GM23338 (cell line): ENCODE data around the gene CXCR1. TPM values are rescaled to one million over a fixed set of nuclear protein-coding genes. Genes with fewer than 3 reads are reported as not detected.

Experiments
- ATAC-seq: fragments of 200-7000 bp; cut with Tn5 transposase; 3 replicates; pipeline ENCODE4 v1.9.1; 2020
- DNase-seq: peaks from one replicate; pipeline ENCODE4 v3.0.0-alpha.2; 2015; ENCODE audit warnings: low spot score
- H2AFZ ChIP-seq: fragments of 200-600 bp; sonication (generic); 2 replicates; pipeline ENCODE4 v1.8.0; 2016; ENCODE audit warnings: antibody characterized with exemption, mild to moderate bottlenecking, moderate library complexity
- H3F3A ChIP-seq: fragments of 200-600 bp; sonication (generic); replicated peaks from 2 replicates; pipeline ENCODE4 v1.8.0; 2017; ENCODE audit warnings: antibody characterized with exemption, mixed run types, low read depth
- H3K27ac ChIP-seq: fragments of 200-600 bp; sonication (generic); 2 replicates; pipeline ENCODE4 v1.6.1; 2016; ENCODE audit warnings: low read depth
- H3K27me3 ChIP-seq: fragments of 200-600 bp; sonication (generic); 2 replicates; pipeline ENCODE4 v1.8.0; 2016; ENCODE audit warnings: mild to moderate bottlenecking, mixed run types, moderate library complexity; ENCODE audit not compliant: insufficient read depth
- H3K36me3 ChIP-seq: fragments of 200-600 bp; sonication (generic); 2 replicates; pipeline ENCODE4 v1.8.0; 2016; ENCODE audit warnings: mild to moderate bottlenecking; ENCODE audit not compliant: insufficient read depth
- H3K4me1 ChIP-seq: fragments of 200-600 bp; sonication (generic); 2 replicates; pipeline ENCODE4 v1.8.0; 2016; ENCODE audit warnings: mild to moderate bottlenecking, moderate library complexity; ENCODE audit not compliant: insufficient read depth
- H3K4me2 ChIP-seq: fragments of 200-600 bp; sonication (generic); 2 replicates; pipeline ENCODE4 v1.7.1; 2017; ENCODE audit warnings: mixed run types
- H3K4me3 ChIP-seq: fragments of 200-600 bp; sonication (generic); 2 replicates; pipeline ENCODE4 v1.6.1; 2016; ENCODE audit warnings: mixed run types
- H3K79me2 ChIP-seq: fragments of 200-600 bp; sonication (generic); replicated peaks from 2 replicates; pipeline ENCODE4 v1.8.0; 2017; ENCODE audit warnings: mild to moderate bottlenecking; ENCODE audit not compliant: insufficient read depth
- H3K9me2 ChIP-seq: fragments of 200-600 bp; sonication (generic); 2 replicates; pipeline ENCODE4 v1.8.0; 2017; ENCODE audit not compliant: insufficient read depth
- H4K20me1 ChIP-seq: fragments of 200-600 bp; sonication (generic); replicated peaks from 2 replicates; pipeline ENCODE4 v1.8.0; 2017; ENCODE audit warnings: mild to moderate bottlenecking; ENCODE audit not compliant: insufficient read depth
- H3K27ac Mint-ChIP-seq: 2 replicates; pipeline ENCODE4 v1.8.0; 2020; ENCODE audit warnings: inconsistent platforms, mild to moderate bottlenecking, moderate library complexity, mixed read lengths
- H3K27me3 Mint-ChIP-seq: 3 replicates; pipeline ENCODE4 v1.8.0; 2022; ENCODE audit warnings: low read depth, mild to moderate bottlenecking, moderate library complexity, mixed read lengths, inconsistent platforms; ENCODE audit not compliant: insufficient read depth, poor library complexity
- H3K36me3 Mint-ChIP-seq: 3 replicates; pipeline ENCODE4 v1.8.0; 2021; ENCODE audit warnings: low read depth, mild to moderate bottlenecking, inconsistent platforms, moderate library complexity, mixed read lengths
- H3K4me1 Mint-ChIP-seq: 3 replicates; pipeline ENCODE4 v1.8.0; 2020; ENCODE audit warnings: mild to moderate bottlenecking, inconsistent platforms, mixed read lengths
- H3K4me3 Mint-ChIP-seq: 3 replicates; pipeline ENCODE4 v1.8.0; 2021; ENCODE audit warnings: moderate library complexity, mild to moderate bottlenecking, inconsistent platforms, mixed read lengths
- H3K9me3 Mint-ChIP-seq: 3 replicates; pipeline ENCODE4 v1.8.0; 2020; ENCODE audit warnings: moderate library complexity, mild to moderate bottlenecking, inconsistent platforms, mixed read lengths
- CREB1 ChIP-seq: fragments of 250-450 bp; sonication (Bioruptor Pico); IDR thresholded peaks from 2 replicates; pipeline ENCODE4 v1.5.0; 2020; ENCODE audit warnings: low read depth, mild to moderate bottlenecking, moderate library complexity
- CTCF ChIP-seq, 2 experiments: fragments of 200-600 bp in 1 of 2; sonication (generic) in 1 of 2; conservative IDR thresholded peaks; 2 replicates each; pipeline versions ENCODE4 v1.5.1 to v1.6.1; 2016 to 2017; ENCODE audit warnings: antibody characterized with exemption in 2 of 2, low read depth in 2 of 2, mild to moderate bottlenecking in 2 of 2, moderate library complexity in 1 of 2
- ETS1 ChIP-seq: IDR thresholded peaks from 2 replicates; pipeline ENCODE4 v1.6.1; 2016; ENCODE audit warnings: antibody characterized with exemption
- EZH2 ChIP-seq: fragments of 200-600 bp; sonication (generic); IDR thresholded peaks from one replicate; pipeline ENCODE4 v1.8.0; 2017; ENCODE audit warnings: antibody characterized with exemption, mild to moderate bottlenecking, low read depth; ENCODE audit not compliant: unreplicated experiment
- EZH2phosphoT487 ChIP-seq: fragments of 200-600 bp; sonication (generic); IDR thresholded peaks from one replicate; pipeline ENCODE4 v1.8.1; 2018; ENCODE audit warnings: antibody characterized with exemption; ENCODE audit not compliant: unreplicated experiment
- JUNB ChIP-seq: IDR thresholded peaks from one replicate; pipeline ENCODE4 v1.6.1; 2016; ENCODE audit warnings: antibody characterized with exemption; ENCODE audit not compliant: unreplicated experiment
- NANOG ChIP-seq: IDR thresholded peaks from 2 replicates; pipeline ENCODE4 v1.6.1; 2016; ENCODE audit warnings: antibody characterized with exemption, borderline replicate concordance
- STAT1 ChIP-seq: IDR thresholded peaks from one replicate; pipeline ENCODE4 v1.6.1; 2016; ENCODE audit warnings: antibody characterized with exemption; ENCODE audit not compliant: unreplicated experiment
- ZNF114 ChIP-seq: fragments of 250-450 bp; sonication (Bioruptor Pico); IDR thresholded peaks from 2 replicates; pipeline ENCODE4 v1.5.0; 2020; ENCODE audit warnings: mild to moderate bottlenecking, moderate library complexity
- ZNF462 ChIP-seq: fragments of 250-450 bp; sonication (Bioruptor Pico); IDR thresholded peaks from 2 replicates; pipeline ENCODE4 v1.5.0; 2020; ENCODE audit warnings: mild to moderate bottlenecking, moderate library complexity
- polyA plus RNA-seq: library from polyadenylated mRNA; unstranded; fragments of >200 nt; fragmentation: Nextera tagmentation; extraction: Ambion mirVana; gene quantifications from 2 replicates; pipeline ENCODE4 v1.2.1, GENCODE V29; 2016
- total RNA-seq: library from RNA; depleted of rRNA; stranded (reverse); fragments of >200 nt; shearing (Covaris generic); gene quantifications from 2 replicates; pipeline ENCODE4 v1.2.3, GENCODE V29; 2014
- TF ChIP-seq, protein P1 (sequence below): IDR thresholded peaks from one replicate; pipeline ENCODE4 v1.6.1; 2018; ENCODE audit warnings: antibody characterized with exemption; ENCODE audit not compliant: unreplicated experiment

Gene CXCR1
- total and polyA plus RNA-seq, 2 experiments from 2014 or later: not detected

GRCh38 chr2:218186876-218187275 is 20.1 kb upstream of the CXCR1 start:
- Mint-ChIP-seq H3K4me1 (peaks cover 2% of the 10 kb centered on the region), H3K4me3 (no peak overlapping the region), H3K36me3 (no peaks in the 10 kb centered on the region), H3K9me3 (no peaks in the 10 kb centered on the region), H3K27me3 (peaks cover 5% of the 10 kb centered on the region), H3K27ac (no peak overlapping the region)
- Histone ChIP-seq H3K9me2 (no peaks in the 10 kb centered on the region), H3K4me1 (no peaks in the 10 kb centered on the region), H2AFZ (peak overlapping the region; percentile 98), H3K27me3 (no peaks in the 10 kb centered on the region), H4K20me1 (no peaks in the 10 kb centered on the region), H3K79me2 (no peaks in the 10 kb centered on the region), H3F3A (no peaks in the 10 kb centered on the region), H3K36me3 (no peaks in the 10 kb centered on the region), H3K4me2 (no peak overlapping the region), H3K4me3 (no peak overlapping the region), H3K27ac (no peak overlapping the region)
- ATAC-seq (no peak), DNase-seq (no peak)
- no peak for TF ChIP-seq CREB1 (CRISPR knock-in tag)
- no peak for TF ChIP-seq CTCF (conservative IDR thresholded peaks at IDR 0.05; ENCODE audit: low read depth in 2 of 2)
- TF ChIP-seq ETS1: no peak
- no peak for TF ChIP-seq EZH2phosphoT487
- TF ChIP-seq, protein P1, sequence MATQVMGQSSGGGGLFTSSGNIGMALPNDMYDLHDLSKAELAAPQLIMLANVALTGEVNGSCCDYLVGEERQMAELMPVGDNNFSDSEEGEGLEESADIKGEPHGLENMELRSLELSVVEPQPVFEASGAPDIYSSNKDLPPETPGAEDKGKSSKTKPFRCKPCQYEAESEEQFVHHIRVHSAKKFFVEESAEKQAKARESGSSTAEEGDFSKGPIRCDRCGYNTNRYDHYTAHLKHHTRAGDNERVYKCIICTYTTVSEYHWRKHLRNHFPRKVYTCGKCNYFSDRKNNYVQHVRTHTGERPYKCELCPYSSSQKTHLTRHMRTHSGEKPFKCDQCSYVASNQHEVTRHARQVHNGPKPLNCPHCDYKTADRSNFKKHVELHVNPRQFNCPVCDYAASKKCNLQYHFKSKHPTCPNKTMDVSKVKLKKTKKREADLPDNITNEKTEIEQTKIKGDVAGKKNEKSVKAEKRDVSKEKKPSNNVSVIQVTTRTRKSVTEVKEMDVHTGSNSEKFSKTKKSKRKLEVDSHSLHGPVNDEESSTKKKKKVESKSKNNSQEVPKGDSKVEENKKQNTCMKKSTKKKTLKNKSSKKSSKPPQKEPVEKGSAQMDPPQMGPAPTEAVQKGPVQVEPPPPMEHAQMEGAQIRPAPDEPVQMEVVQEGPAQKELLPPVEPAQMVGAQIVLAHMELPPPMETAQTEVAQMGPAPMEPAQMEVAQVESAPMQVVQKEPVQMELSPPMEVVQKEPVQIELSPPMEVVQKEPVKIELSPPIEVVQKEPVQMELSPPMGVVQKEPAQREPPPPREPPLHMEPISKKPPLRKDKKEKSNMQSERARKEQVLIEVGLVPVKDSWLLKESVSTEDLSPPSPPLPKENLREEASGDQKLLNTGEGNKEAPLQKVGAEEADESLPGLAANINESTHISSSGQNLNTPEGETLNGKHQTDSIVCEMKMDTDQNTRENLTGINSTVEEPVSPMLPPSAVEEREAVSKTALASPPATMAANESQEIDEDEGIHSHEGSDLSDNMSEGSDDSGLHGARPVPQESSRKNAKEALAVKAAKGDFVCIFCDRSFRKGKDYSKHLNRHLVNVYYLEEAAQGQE: no peak
- TF ChIP-seq STAT1: no peak
- TF ChIP-seq EZH2: no peak
- TF ChIP-seq NANOG: no peak
- TF ChIP-seq JUNB: no peak
- TF ChIP-seq ZNF462: no peak
- no peak for TF ChIP-seq ZNF114 (CRISPR knock-in tag)
